HL-60/S4 (cell line): ENCODE results near the gene PLA2G1B.

ENCODE experiments used
- in situ Hi-C: fragments of 300-500 bp; cut with MboI; formaldehyde crosslinking; loops from 2 replicates; pipeline ENCODE4 v1.14.3; 2022; ENCODE audit warnings: low sequenced_read_pairs

The PLA2G1B gene

GRCh38 chr12:120328228-120328627 is 649 bp upstream of the PLA2G1B start:
- in situ Hi-C loops, result no loop called here

GRCh38 chr12:120324841-120325417 is 2.6 kb downstream of the PLA2G1B start:
- in situ Hi-C loops, result no loop called here

GRCh38 chr12:120323772-120324171 is 3.8 kb downstream of the PLA2G1B start:
- in situ Hi-C loops, result no loop called here

GRCh38 chr12:120321382-120322202 is 6.0 kb downstream of the PLA2G1B start:
- in situ Hi-C loops, result no loop called here

GRCh38 chr12:120317224-120318105 is 10.1 kb downstream of the PLA2G1B start:
- in situ Hi-C loops, result no loop called here

GRCh38 chr12:120316798-120317223 is 10.8 kb downstream of the PLA2G1B start:
- in situ Hi-C loops, result no loop called here

GRCh38 chr12:120314220-120314619 is 13.4 kb downstream of the PLA2G1B start:
- in situ Hi-C loops, result no loop called here

GRCh38 chr12:120301962-120302815 is 25.4 kb downstream of the PLA2G1B start, which contains the start of gene SIRT4:
TSS of gene SIRT4 (plus strand) at chr12:120302321. CDS start at chr12:120303562, 1,241 bp downstream.
- in situ Hi-C loops, result no loop called here

GRCh38 chr12:120292661-120293531 is 34.7 kb downstream of the PLA2G1B start, which contains the start of gene RNU4-1:
TSS of gene RNU4-1 (minus strand) at chr12:120293237.
- in situ Hi-C loops, result no loop called here

GRCh38 chr12:120292411-120292660 is 35.2 kb downstream of the PLA2G1B start:
- in situ Hi-C loops, result no loop called here

GRCh38 chr12:120290609-120291305 is 36.8 kb downstream of the PLA2G1B start:
- in situ Hi-C loops, result no loop called here

- in situ Hi-C loops, result no loop called here
Observed at GRCh38 chr12:120287491-120287890, 40.1 kb downstream of the PLA2G1B start.

- in situ Hi-C loops, result no loop called here
Observed at GRCh38 chr12:120286768-120287490, 40.6 kb downstream of the PLA2G1B start.

GRCh38 chr12:120284381-120284780 is 43.2 kb downstream of the PLA2G1B start:
- in situ Hi-C loops, result no loop called here

- in situ Hi-C loops, result no loop called here
Observed at GRCh38 chr12:120283318-120283717, 44.3 kb downstream of the PLA2G1B start.

- in situ Hi-C loops, result no loop called here
Observed at GRCh38 chr12:120278137-120279069, 49.2 kb downstream of the PLA2G1B start.

GRCh38 chr12:120276734-120277133 is 50.8 kb downstream of the PLA2G1B start:
- in situ Hi-C loops, result no loop called here
